ENCODE results near the gene CPS1.

The CPS1 gene

GRCh38 chr2:210556329-210556980 is at the start of gene CPS1:
CPS1 (plus strand) TSS chr2:210556599; CDS start chr2:210556734, 135 bp downstream.
- no peak for DNase-seq

GRCh38 chr2:210515911-210516310 is 40.5 kb upstream of the CPS1 start:
- DNase-seq = no peak

DNA sequence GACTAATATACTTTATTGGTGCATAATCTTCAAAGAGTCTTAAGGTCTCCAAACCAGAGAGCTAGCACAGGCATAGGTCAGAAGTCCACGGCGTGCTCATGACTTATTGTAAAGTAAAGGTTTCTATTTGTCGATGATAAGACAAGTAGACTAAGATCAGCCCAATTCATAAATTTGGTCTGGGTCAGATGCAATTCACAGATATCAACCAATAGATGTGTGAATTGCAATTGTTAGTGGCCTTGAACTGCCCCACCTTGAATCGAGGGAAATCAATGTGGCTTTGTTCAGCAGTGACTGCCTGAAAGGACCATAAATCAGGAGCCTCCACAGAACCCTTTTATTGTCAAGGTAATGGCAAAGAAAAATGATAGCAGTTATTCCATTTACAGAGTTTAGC is 39.1 kb upstream of the CPS1 start:
- DNase-seq = no peak

DNA sequence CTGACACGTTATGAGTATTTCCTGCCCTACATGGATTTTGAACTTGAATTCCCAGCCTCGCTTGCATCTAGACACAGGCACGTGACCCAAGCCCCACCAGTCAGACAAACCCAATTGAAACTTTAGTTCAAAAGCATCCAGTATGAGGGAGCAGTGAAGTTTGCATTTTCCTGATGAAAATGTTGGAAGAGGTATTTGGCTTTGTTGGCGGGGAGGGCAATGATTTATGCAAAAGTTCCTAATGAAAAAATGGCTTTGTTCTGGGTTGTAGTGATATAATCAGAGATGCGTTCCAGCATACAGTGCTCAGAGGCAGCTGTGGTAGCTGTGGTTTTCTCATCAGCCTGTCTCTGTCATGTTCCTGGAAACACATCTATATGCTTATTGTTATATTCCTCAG is 36.8 kb upstream of the CPS1 start:
- DNase-seq = no peak

DNA sequence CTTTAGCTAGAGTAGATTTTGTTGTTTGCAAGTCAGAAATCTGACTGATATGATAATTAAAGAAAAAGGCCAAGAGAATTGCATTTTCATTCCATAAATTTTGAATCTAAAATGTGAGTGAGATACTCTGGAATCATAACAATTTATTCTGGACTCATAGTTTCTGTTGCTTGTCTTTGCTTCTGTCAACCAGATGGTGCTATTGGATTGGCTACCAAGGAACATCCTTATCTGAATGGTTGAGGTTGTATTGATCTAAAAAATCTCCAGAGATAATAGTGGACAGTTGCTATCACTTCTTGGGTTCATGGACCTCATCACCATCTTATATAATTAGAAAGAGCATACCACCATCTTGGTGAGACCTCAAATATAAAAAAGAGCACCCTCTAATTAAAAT is 34.0 kb upstream of the CPS1 start:
- DNase-seq = no peak

DNA sequence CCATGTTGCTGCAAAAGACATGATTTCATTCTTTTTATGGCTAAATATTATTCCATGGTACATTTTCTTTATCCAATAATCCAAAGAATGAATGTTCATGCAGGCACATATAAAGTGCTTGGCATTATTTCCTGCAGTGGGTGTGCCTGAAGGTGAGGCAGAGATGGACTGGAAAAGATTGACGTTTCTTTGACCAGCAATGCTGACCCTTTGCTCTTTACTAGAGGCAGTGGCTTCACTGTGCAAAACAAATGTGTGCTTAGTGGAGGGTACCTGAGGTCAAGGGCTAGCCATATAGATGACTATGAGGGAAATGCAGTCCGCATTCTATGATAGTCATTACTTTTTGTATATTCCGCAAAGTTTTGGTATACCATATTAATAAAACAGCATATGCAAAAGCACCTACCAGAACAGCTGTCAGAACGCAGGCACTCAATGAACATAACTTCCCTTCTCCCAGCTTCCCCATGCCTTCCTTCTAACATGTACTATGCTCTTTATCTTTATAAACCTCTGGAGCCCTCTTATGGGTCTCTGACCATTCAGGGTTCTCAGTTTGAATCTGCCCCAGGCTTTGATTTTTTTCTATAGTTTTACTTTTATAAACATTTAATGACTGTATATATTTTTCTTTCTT is 32.6 kb upstream of the CPS1 start:
- no peak for DNase-seq

DNA sequence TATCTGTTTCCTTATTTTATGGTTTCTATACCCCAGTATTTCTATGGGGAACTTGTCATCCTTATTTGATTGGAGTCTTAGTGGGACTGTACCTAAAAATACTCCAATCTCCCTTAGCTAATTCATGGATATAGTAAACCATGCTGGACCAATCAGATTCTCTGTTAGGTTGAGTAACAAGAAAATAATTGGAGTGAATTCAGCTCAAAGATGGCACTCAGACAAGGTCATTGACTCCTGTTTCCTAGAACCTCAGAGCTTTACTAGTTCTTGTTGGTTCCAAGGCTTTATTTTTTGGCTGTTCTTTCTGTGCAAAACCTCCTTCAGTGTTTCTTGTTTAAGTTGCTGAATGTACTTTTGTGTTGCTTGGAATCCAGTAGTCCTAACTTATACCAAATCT is 31.9 kb upstream of the CPS1 start:
- no peak for DNase-seq

DNA sequence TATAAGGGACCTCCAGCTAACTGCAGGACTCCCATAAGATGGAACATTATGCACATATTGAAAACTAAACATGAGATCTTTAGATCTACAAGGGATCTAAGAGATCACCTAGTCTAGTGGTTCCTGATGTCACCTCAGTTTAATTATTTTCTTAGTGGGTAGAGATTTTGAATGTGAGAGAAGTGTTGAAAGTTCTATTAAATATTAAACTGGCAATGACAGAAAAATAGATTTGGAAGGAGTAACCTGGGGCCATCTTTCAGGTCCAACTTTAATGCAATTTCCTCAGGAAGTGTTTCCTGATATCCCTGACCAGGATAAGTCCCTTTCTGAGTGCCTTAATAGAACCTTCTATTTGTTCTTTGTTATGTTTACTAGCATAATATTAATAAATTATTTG is 29.1 kb upstream of the CPS1 start:
- no peak for DNase-seq

GRCh38 chr2:210528716-210529115 is 27.7 kb upstream of the CPS1 start:
- DNase-seq = no peak

GRCh38 chr2:210531050-210531449 is 25.3 kb upstream of the CPS1 start:
- no peak for DNase-seq

GRCh38 chr2:210531482-210531881 is 24.9 kb upstream of the CPS1 start:
- DNase-seq = no peak

DNA sequence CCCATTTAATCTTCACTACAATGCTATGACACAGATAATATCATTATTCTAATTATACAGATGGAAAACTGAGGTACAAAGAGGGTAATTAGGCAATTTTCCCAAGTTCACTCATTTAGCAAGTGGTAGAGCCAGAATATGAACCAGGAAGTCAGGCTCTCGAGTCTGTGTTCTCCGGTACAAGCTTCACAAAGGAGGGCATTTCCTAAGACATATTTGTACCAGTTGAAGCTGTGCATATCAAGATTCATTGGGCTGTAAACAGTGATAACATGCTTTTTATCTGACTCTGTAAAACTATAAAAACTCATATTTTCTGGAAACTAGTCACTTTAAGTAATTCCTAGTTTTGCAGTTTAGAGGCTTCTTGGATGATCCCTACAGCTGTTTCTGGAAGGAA is 23.0 kb upstream of the CPS1 start:
- DNase-seq = no peak

- DNase-seq = no peak
Observed at GRCh38 chr2:210534879-210535278, 21.5 kb upstream of the CPS1 start.

- no peak for DNase-seq
Observed at GRCh38 chr2:210536973-210537650, 19.3 kb upstream of the CPS1 start.

DNA sequence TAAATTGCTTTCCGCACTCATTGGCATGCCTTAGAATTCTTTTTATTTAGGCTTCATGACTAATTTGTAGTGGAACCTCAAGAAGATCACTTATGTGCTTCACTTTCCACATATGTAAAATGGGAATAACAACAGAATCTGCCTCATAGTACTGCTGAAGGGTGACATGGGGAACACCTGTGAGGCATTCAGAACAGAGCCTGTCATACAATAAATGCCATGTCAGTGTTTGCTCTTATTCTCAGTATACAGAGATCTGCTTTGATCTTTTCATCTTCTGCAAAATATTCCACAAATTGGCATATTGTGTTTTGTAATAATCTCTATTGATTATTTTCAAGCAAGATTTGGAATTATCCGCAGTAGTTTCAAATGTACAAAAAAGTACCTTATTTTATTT is 17.4 kb upstream of the CPS1 start:
- DNase-seq = no peak

GRCh38 chr2:210539578-210540416 is 16.6 kb upstream of the CPS1 start:
- no peak for DNase-seq

GRCh38 chr2:210540471-210540870 is 15.9 kb upstream of the CPS1 start:
- DNase-seq = no peak

GRCh38 chr2:210540900-210541289 is 15.5 kb upstream of the CPS1 start:
- DNase-seq = no peak

DNA sequence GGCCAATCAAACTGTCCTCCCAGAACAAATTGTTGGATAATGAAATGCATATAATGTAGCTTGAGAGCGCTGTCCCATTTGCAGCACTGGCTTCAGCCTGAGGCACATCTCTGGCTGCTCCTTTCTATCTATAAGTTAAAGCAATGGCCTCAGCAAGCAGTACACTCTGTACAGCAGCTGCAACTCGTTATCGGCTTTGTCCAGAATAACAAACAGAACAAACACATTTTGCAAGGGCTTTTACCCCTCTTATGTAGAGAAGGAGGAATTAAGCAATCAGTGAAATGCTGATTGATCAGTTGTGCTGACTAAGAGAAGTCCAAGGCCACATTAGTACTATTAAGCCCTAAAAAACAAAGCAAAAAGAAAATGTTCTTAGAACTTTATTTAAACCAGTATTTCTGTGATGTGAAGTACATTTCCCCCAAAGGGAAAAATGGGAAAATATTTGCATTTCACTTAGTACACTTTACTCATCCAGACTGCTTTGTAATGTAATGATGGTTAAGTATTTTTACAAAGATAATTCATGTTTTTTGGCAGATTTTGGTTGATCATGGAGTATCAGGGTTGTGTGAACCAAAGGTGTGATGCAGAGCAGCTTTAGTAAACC is 15.0 kb upstream of the CPS1 start:
- DNase-seq = no peak

DNA sequence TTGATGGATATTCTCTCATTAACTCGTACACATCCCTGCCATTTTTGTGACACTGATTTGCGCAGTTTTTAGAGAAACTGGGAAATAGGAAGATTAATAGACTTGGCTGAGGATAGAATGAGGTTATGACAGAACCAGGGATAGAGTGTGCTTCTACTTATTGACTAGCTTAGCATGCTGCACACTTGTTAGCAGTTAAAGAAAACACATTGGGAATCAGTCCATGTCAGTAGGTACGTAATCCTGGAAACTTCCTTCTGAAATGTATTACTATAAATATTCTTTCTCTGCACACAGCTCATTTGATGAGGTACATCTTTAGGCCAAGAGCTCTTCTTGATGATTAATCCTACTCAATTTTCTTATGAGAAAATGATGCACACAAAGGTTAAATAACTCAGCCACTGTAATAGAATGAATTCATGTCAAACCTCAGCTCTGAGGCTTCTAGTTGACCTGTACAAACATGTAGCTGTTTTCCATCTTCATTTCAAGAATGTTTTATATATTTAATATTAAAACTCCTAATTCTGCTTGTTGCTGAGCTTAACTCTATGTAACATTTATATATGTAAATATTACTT is 12.3 kb upstream of the CPS1 start:
- DNase-seq = no peak

GRCh38 chr2:210544831-210545230 is 11.6 kb upstream of the CPS1 start:
- DNase-seq = no peak

- DNase-seq = no peak
Observed at GRCh38 chr2:210546424-210547208, 9.8 kb upstream of the CPS1 start.

All from NCI-H774 (cell line).